Activated naive CD8-positive, alpha-beta T cell treated with anti-CD3 and anti-CD28 coated beads for 36 hours (primary cell): Measurements from ENCODE around the gene SEM1. TPM values are rescaled to one million over a fixed set of nuclear protein-coding genes. Genes with fewer than 3 reads are reported as not detected.
"Not testable (repeated sequence)": the region's sequence is repeated elsewhere in the genome, so short reads cannot be mapped to it uniquely, and the experiment has no call there.

Experiments
- DNase-seq: peaks from one replicate; pipeline ENCODE4 v3.0.0; 2021
- H3K27ac Mint-ChIP-seq: one replicate; pipeline ENCODE4 v1.8.0; 2022; ENCODE audit warnings: mild to moderate bottlenecking, moderate library complexity, mixed read lengths
- H3K27me3 Mint-ChIP-seq: one replicate; pipeline ENCODE4 v1.8.0; 2022; ENCODE audit warnings: mild to moderate bottlenecking, mixed read lengths
- H3K36me3 Mint-ChIP-seq: one replicate; pipeline ENCODE4 v1.8.0; 2021; ENCODE audit warnings: mild to moderate bottlenecking, mixed read lengths
- H3K4me1 Mint-ChIP-seq: one replicate; pipeline ENCODE4 v1.8.0; 2021; ENCODE audit warnings: mixed read lengths
- H3K4me3 Mint-ChIP-seq: one replicate; pipeline ENCODE4 v1.8.0; 2022; ENCODE audit warnings: mild to moderate bottlenecking, moderate library complexity, mixed read lengths
- H3K9me3 Mint-ChIP-seq: one replicate; pipeline ENCODE4 v1.8.0; 2022; ENCODE audit warnings: mixed read lengths
- total RNA-seq, 2 experiments: library from RNA; stranded (reverse); gene quantifications; one replicate each; pipeline ENCODE4 v1.2.3, GENCODE V29; 2021

Gene SEM1
- total RNA-seq, 2 experiments from 2014 or later = 35.9 to 42.6 TPM

- Mint-ChIP-seq H3K27me3 (no peaks in the 10 kb centered on the region), H3K4me3 (no peak overlapping the region), H3K36me3 (peaks cover 12% of the 10 kb centered on the region), H3K27ac (no peak overlapping the region), H3K9me3 (peaks cover 2% of the 10 kb centered on the region), H3K4me1 (no peaks in the 10 kb centered on the region)
- DNase-seq = no peak
These were observed 52.2 kb downstream of the SEM1 start for GRCh38 chr7:96657347-96658021.

GRCh38 chr7:96655956-96656355, 53.7 kb downstream of the SEM1 start:
- DNase-seq = no peak
- H3K27me3 Mint-ChIP-seq = no peaks in the 10 kb centered on the region
- no peaks in the 10 kb centered on the region for H3K4me1 Mint-ChIP-seq
- H3K36me3 Mint-ChIP-seq = peaks cover 10% of the 10 kb centered on the region
- no peak overlapping the region for H3K27ac Mint-ChIP-seq
- peaks cover 2% of the 10 kb centered on the region for H3K9me3 Mint-ChIP-seq
- no peak overlapping the region for H3K4me3 Mint-ChIP-seq

- Mint-ChIP-seq H3K4me1 (no peaks in the 10 kb centered on the region), H3K27me3 (no peaks in the 10 kb centered on the region), H3K27ac (no peak overlapping the region), H3K9me3 (peaks cover 2% of the 10 kb centered on the region), H3K4me3 (no peak overlapping the region), H3K36me3 (peaks cover 11% of the 10 kb centered on the region)
- no peak for DNase-seq
These were observed 54.9 kb downstream of the SEM1 start for GRCh38 chr7:96654630-96655188.

- Mint-ChIP-seq H3K36me3 (peaks cover 6% of the 10 kb centered on the region), H3K4me1 (no peaks in the 10 kb centered on the region), H3K27ac (no peak overlapping the region), H3K4me3 (no peak overlapping the region), H3K27me3 (no peaks in the 10 kb centered on the region), H3K9me3 (peaks cover 2% of the 10 kb centered on the region)
- DNase-seq = no peak
These were observed 59.7 kb downstream of the SEM1 start for GRCh38 chr7:96649981-96650380.

GRCh38 chr7:96648784-96649183, 60.9 kb downstream of the SEM1 start:
- H3K4me1 Mint-ChIP-seq = no peaks in the 10 kb centered on the region
- H3K36me3 Mint-ChIP-seq = peaks cover 9% of the 10 kb centered on the region
- no peak overlapping the region for H3K27ac Mint-ChIP-seq

GRCh38 chr7:96647733-96648132, 61.9 kb downstream of the SEM1 start:
- no peak for DNase-seq
- Mint-ChIP-seq H3K4me1 (no peaks in the 10 kb centered on the region), H3K4me3 (no peak overlapping the region), H3K9me3 (peaks cover under 1% of the 10 kb centered on the region), H3K36me3 (peaks cover 10% of the 10 kb centered on the region), H3K27me3 (no peaks in the 10 kb centered on the region), H3K27ac (no peak overlapping the region)

More at GRCh38 chr7:96648784-96649183, 60.9 kb downstream of the SEM1 start:
- Mint-ChIP-seq H3K4me3 (no peak overlapping the region), H3K27me3 (no peaks in the 10 kb centered on the region), H3K9me3 (peaks cover 2% of the 10 kb centered on the region)
- no peak for DNase-seq

- Mint-ChIP-seq H3K9me3 (no peaks in the 10 kb centered on the region), H3K4me1 (no peaks in the 10 kb centered on the region), H3K27me3 (no peaks in the 10 kb centered on the region), H3K4me3 (no peak overlapping the region), H3K36me3 (peaks cover 9% of the 10 kb centered on the region), H3K27ac (no peak overlapping the region)
- DNase-seq = no peak
These were observed 64.6 kb downstream of the SEM1 start for GRCh38 chr7:96645084-96645483.

- H3K36me3 Mint-ChIP-seq, H3K4me1 Mint-ChIP-seq, H3K27ac Mint-ChIP-seq, H3K4me3 Mint-ChIP-seq, H3K9me3 Mint-ChIP-seq, H3K27me3 Mint-ChIP-seq, DNase-seq: not testable (repeated sequence)
These were observed 66.2 kb downstream of the SEM1 start for GRCh38 chr7:96643436-96643835.

- DNase-seq = no peak
- Mint-ChIP-seq H3K4me1 (no peaks in the 10 kb centered on the region), H3K36me3 (peaks cover 9% of the 10 kb centered on the region), H3K27ac (no peak overlapping the region), H3K9me3 (no peaks in the 10 kb centered on the region), H3K4me3 (no peak overlapping the region), H3K27me3 (no peaks in the 10 kb centered on the region)
These were observed 69.6 kb downstream of the SEM1 start for GRCh38 chr7:96640054-96640453.
